Breast epithelium (tissue), 4 donors: ENCODE measurements around the gene OR2T33. TPM values are rescaled to one million over a fixed set of nuclear protein-coding genes. Genes with fewer than 3 reads are reported as not detected.

Experiments
- DNase-seq, 2 donors: peaks; one replicate each; pipeline ENCODE4 v3.0.0-alpha.2; 2019; ENCODE audit warnings: low spot score in 2 of 2
- H3K27ac ChIP-seq, 2 donors: fragments of 200-600 bp; sonication (generic) in 1 of 2; one replicate each; pipeline ENCODE4 v1.5.1; 2016 to 2019; ENCODE audit warnings: mild to moderate bottlenecking in 1 of 2
- H3K27me3 ChIP-seq, 2 donors: fragments of 200-600 bp; sonication (generic) in 1 of 2; one replicate each; pipeline versions ENCODE4 v1.5.1 to v1.6.0; 2017 to 2019; ENCODE audit warnings: control low read depth in 1 of 2, mild to moderate bottlenecking in 1 of 2
- H3K36me3 ChIP-seq: fragments of 200-600 bp; one replicate; pipeline ENCODE4 v1.5.1; 2019
- H3K4me1 ChIP-seq, 2 donors: fragments of 200-600 bp; sonication (generic); one replicate each; pipeline ENCODE4 v1.5.1; 2016 to 2019; ENCODE audit warnings: control low read depth in 1 of 2
- H3K4me3 ChIP-seq, 3 donors: fragments of 200-600 bp; sonication (generic); 1 replicate in 2 of 3; 2 replicates in 1 of 3; pipeline ENCODE4 v1.5.1; 2016 to 2019; ENCODE audit warnings: mild to moderate bottlenecking in 3 of 3, moderate library complexity in 2 of 3
- H3K9me3 ChIP-seq, 2 donors: fragments of 200-600 bp; sonication (generic) in 1 of 2; one replicate each; pipeline ENCODE4 v1.5.1; 2016 to 2019; ENCODE audit warnings: control low read depth in 1 of 2
- CTCF ChIP-seq, 3 donors: fragments of 450-650 bp; IDR thresholded peaks; one replicate each; pipeline ENCODE4 v1.5.1; 2016 to 2017; ENCODE audit warnings: antibody characterized with exemption in 3 of 3, mild to moderate bottlenecking in 3 of 3, moderate library complexity in 3 of 3
- POLR2A ChIP-seq: fragments of 450-650 bp; IDR thresholded peaks from one replicate; pipeline ENCODE4 v1.6.1; 2016; ENCODE audit warnings: antibody characterized with exemption, mild to moderate bottlenecking, moderate library complexity
- POLR2AphosphoS5 ChIP-seq, 3 donors: sonication (generic); formaldehyde crosslinking; IDR thresholded peaks; one replicate each; pipeline ENCODE4 v1.6.1; 2017; ENCODE audit warnings: antibody characterized with exemption in 3 of 3
- intact Hi-C: fragments of 100-400 bp; cut with DNase I; formaldehyde crosslinking; loops from one replicate; pipeline ENCODE4 v1.15.1; 2023; ENCODE audit warnings: low total_unique reads
- total RNA-seq, 3 donors: library from RNA; depleted of rRNA; stranded (reverse); fragments of >200 nt; gene quantifications; one replicate each; pipeline ENCODE4 v1.1.0, GENCODE V29; 2016

OR2T33 gene
- total RNA-seq, 3 donors from 2014 or later: not detected

GRCh38 chr1:248239478-248239877 is 38.3 kb downstream of the OR2T33 start:
- no peaks in the 10 kb centered on the region for H3K4me1 ChIP-seq
- H3K27ac ChIP-seq: no peak overlapping the region
- no peak overlapping the region for H3K4me3 ChIP-seq
- TF ChIP-seq CTCF (IDR thresholded peaks at IDR 0.05): no peak
- no peak for TF ChIP-seq POLR2AphosphoS5 (IDR thresholded peaks at IDR 0.05)
- TF ChIP-seq POLR2A: no peak
- H3K27me3 ChIP-seq: no peaks in the 10 kb centered on the region
- no peaks in the 10 kb centered on the region for H3K36me3 ChIP-seq
- intact Hi-C loops: no loop called here
- peaks cover 0 to 6% of the 10 kb centered on the region in 2 donors for H3K9me3 ChIP-seq
- DNase-seq: no peak

- DNase-seq: no peak
- H3K27ac ChIP-seq: no peak within 1 kb of the TSS
- TF ChIP-seq CTCF (IDR thresholded peaks at IDR 0.05) (no peak), POLR2A (no peak), POLR2AphosphoS5 (IDR thresholded peaks at IDR 0.05) (no peak)
- intact Hi-C loops: no loop called here
- no peak within 1 kb of the TSS for H3K4me3 ChIP-seq
- peaks cover 0 to 12% of the 10 kb centered on the region in 2 donors for H3K9me3 ChIP-seq
- no peaks in the 10 kb centered on the region for H3K4me1 ChIP-seq
- H3K27me3 ChIP-seq: no peaks in the 10 kb centered on the region
- H3K36me3 ChIP-seq: no peaks in the 10 kb centered on the region
These were observed 46.7 kb downstream of the OR2T33 start, which contains the start of gene OR2M4 for GRCh38 chr1:248231117-248231516. Gene OR2M4, plus strand, starts transcription at chr1:248231417. Its CDS starts 7,512 bp downstream, at chr1:248238929.

- H3K4me3 ChIP-seq: no peak overlapping the region
- H3K27me3 ChIP-seq: no peaks in the 10 kb centered on the region
- no peaks in the 10 kb centered on the region for H3K4me1 ChIP-seq
- no peaks in the 10 kb centered on the region for H3K36me3 ChIP-seq
- H3K27ac ChIP-seq: no peak overlapping the region
- DNase-seq: no peak
- intact Hi-C loops: no loop called here
- H3K9me3 ChIP-seq: peaks cover 0 to 9% of the 10 kb centered on the region in 2 donors
- TF ChIP-seq POLR2A (no peak), POLR2AphosphoS5 (IDR thresholded peaks at IDR 0.05) (no peak), CTCF (IDR thresholded peaks at IDR 0.05) (no peak)
These were observed 48.3 kb downstream of the OR2T33 start for GRCh38 chr1:248229360-248229908.

DNA sequence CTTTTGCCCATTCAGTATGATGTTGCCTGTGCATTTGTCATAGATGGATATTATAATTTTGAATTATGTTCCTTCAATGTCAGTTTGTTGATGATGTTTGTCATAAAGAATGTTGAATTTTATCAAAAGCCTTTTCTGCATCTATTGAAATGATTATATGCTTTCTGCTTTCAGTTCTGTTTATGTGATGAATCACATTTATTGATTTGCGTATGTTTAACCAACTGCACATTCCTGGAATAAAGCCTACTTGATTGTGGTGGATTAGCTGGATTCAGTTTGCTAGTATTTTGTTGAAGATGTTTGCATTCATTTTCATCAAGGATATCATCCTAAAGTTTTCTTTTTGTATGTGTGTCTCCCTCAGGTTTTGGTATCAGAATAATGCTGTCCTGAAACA is 52.2 kb downstream of the OR2T33 start:
- Histone ChIP-seq H3K36me3 (no peaks in the 10 kb centered on the region), H3K27ac (no peak overlapping the region), H3K9me3 (peaks cover 0 to 12% of the 10 kb centered on the region in 2 donors), H3K4me3 (no peak overlapping the region), H3K4me1 (no peaks in the 10 kb centered on the region), H3K27me3 (no peaks in the 10 kb centered on the region)
- intact Hi-C loops: no loop called here
- DNase-seq: no peak
- TF ChIP-seq POLR2A: no peak
- no peak for TF ChIP-seq POLR2AphosphoS5 (IDR thresholded peaks at IDR 0.05)

Other genes with a start within 250 kb of the OR2T33 start
- under 1 TPM in 2 of 3 donors, not detected in 1; 0.66 to 0.73 TPM for gene OR2L2, start 247.9 kb downstream of the OR2T33 start, total RNA-seq
- gene OR2L3, start 231.1 kb downstream of the OR2T33 start, total RNA-seq: under 1 TPM in 2 of 3 donors, not detected in 1; 0.15 to 0.33 TPM
- under 1 TPM in 2 of 3 donors, not detected in 1; 0.29 to 0.33 TPM for gene OR2L13, start 182.8 kb downstream of the OR2T33 start, total RNA-seq
- gene OR2M5, start 132.8 kb downstream of the OR2T33 start, total RNA-seq: not detected
- not detected for gene OR2M2, start 103.2 kb downstream of the OR2T33 start, total RNA-seq
- gene OR2M3, start 80.7 kb downstream of the OR2T33 start, total RNA-seq: under 1 TPM in 2 of 3 donors, not detected in 1; under 0.01 to 0.29 TPM
- gene OR2M4, start 46.6 kb downstream of the OR2T33 start, total RNA-seq: under 1 TPM in 2 of 3 donors, not detected in 1; under 0.01 to 0.29 TPM
- gene OR2T12, start 25.4 kb upstream of the OR2T33 start, total RNA-seq: not detected
- gene OR2M7, start 46.6 kb upstream of the OR2T33 start, total RNA-seq: not detected
- not detected for gene OR14C36, start 70.8 kb upstream of the OR2T33 start, total RNA-seq
- not detected for gene OR2T4, start 83.7 kb upstream of the OR2T33 start, total RNA-seq
- gene OR2T6, start 97.8 kb upstream of the OR2T33 start, total RNA-seq: not detected
- not detected for gene OR2T1, start 125.1 kb upstream of the OR2T33 start, total RNA-seq
- not detected for gene OR2T2, start 167.7 kb upstream of the OR2T33 start, total RNA-seq
- not detected for gene OR2T3, start 195.4 kb upstream of the OR2T33 start, total RNA-seq
- gene OR2T5, start 210.6 kb upstream of the OR2T33 start, total RNA-seq: not detected
- gene OR2G6, start 230.1 kb upstream of the OR2T33 start, total RNA-seq: not detected